GM13976 (cell line): ENCODE results near the gene LSAMP.
A peak's percentile ranks its signal among the peaks of the same experiment; 100 is the strongest.

Experiments used
- DNase-seq: peaks from one replicate; pipeline ENCODE4 v3.0.0; 2012; ENCODE audit warnings: low spot score
- CTCF ChIP-seq: IDR thresholded peaks from 2 replicates; pipeline ENCODE4 v1.5.1; 2012; ENCODE audit warnings: borderline replicate concordance, mild to moderate bottlenecking; ENCODE audit not compliant: insufficient read depth; ENCODE audit errors: extremely low read depth, missing control alignments, control extremely low read depth
- in situ Hi-C: fragments of 300-500 bp; cut with MboI; formaldehyde crosslinking; loops from one replicate; pipeline ENCODE4 v1.12.0; 2022; ENCODE audit warnings: low sequenced_read_pairs, mixed read lengths, inconsistent platforms; ENCODE audit not compliant: unreplicated experiment

Gene LSAMP

GRCh38 chr3:116045314-116045713 is 400.0 kb downstream of the LSAMP start:
- in situ Hi-C loops: no loop called here
- no peak for DNase-seq
- no peak for TF ChIP-seq CTCF

GRCh38 chr3:116040152-116040551 is 405.1 kb downstream of the LSAMP start:
- TF ChIP-seq CTCF: no peak
- in situ Hi-C loops: no loop called here
- DNase-seq: no peak

DNA sequence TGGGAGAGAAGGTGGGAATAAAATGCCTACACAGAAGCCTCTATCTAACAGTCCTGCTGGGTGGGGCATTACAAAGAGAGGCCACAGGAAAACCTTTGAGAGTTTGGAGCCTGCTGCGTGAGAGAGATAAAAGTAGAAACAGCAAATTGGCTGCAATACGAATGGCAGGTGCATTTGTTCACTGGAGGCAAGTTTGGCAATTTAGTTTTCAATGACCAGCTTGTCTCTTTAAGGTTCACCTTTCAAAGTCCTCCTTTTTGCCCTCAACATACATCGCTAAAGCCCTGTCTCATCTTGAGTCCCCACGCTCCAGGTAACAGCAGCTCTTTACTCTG is 405.7 kb downstream of the LSAMP start:
- DNase-seq: no peak
- in situ Hi-C loops: no loop called here
- TF ChIP-seq CTCF: no peak

DNA sequence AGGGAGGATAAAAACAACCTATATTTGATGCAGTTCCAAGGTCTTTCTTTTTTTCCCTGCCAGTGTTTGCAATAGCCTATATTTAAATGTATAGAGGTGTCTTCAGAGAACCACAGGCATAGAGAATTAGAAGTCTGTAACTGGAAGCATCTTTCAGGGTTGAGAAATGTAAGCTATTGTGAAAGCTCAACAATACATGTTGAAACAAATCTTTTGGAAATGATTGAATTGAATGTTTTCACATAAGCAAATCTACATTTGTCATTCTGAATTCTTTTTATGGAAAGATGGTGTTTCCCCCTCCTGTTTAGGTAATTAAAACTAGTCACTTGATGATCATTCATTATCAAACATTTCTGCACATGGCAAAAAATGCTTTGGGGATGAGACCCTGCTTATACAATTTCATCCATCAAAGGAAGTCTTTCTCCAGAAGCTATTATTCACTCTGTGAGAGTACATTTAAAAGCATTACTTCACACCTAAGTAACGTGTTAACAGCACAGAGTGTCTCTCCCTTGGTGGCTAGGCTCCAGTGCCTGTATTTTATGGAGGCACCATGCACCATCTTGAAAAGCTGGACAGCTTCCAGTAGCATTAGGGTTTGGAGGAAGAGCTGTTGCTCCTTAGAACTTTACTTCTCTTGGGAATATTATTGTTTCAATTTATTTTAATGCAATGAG is 406.2 kb downstream of the LSAMP start:
- DNase-seq: no peak
- no peak for TF ChIP-seq CTCF
- in situ Hi-C loops: no loop called here

DNA sequence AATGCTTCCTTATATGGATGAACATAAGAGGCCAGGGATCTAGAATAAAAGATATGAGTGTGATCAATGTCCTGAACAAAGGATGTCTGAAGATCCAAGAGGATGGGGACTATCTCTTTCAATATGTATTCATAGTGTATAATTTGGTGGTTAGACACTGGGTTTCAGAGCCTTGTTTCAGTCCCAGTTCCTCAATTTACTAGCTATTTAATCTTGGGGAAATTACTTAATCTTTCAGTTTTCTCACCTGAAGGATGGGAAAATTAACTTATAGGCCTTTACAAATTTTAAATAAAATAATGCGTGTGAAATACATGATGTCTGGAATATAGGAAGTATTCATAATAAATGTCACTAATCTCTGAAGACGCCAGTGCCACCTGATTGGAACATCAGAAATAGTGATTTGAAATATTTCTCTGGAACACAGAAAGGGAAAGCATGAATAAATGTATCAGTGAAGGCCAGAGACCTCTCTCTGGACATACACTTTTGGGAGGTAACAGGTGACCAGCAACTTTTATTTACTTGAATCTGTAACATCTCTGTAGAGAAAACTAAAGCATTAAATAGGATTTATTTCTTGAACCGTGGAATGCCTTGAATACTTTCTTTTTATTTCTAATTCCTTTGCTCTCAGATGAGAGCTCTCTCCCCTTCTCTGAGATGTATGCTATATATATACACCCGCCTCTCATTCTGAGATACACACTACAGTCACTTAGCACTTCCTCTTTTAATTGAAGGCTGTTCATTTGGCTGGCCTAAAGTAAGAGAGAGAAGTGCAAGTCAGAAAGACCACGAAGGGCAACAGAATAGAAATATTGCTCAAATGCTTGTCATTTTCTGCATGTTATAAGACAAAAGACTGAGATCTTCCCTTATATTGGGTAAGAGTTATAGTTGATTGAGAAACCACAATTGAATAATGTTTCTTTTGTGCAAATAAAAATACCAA is 407.1 kb downstream of the LSAMP start:
- in situ Hi-C loops: no loop called here
- no peak for TF ChIP-seq CTCF
- peak; percentile 44 for DNase-seq

GRCh38 chr3:116035429-116035828 is 409.9 kb downstream of the LSAMP start:
- in situ Hi-C loops: no loop called here
- no peak for TF ChIP-seq CTCF
- no peak for DNase-seq

DNA sequence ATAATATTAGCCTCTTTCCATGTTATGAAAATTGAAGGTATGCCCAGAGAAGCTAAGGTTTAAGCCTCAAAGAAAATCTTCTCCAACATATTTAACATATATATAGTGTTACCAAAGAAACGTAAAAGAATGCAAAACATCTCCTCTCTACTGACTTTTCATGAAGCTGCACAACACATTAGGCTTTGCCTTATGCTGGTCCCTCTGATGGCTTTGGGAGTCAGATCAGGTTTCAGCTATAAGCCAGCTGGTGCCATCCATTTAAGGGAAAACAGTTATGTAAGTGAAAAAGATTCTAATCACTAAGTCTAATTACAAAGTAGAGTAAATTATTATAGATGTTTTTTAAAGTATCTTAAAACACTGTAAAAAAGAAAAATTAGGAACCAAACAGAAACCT is 410.5 kb downstream of the LSAMP start:
- DNase-seq: no peak
- no peak for TF ChIP-seq CTCF
- in situ Hi-C loops: no loop called here
